ENCODE results near the gene VRK2. TPM values are rescaled to one million over a fixed set of nuclear protein-coding genes. Genes with fewer than 3 reads are reported as not detected.

The VRK2 gene
- total RNA-seq, 1 donor from 2014 or later = 27.3 TPM

DNA sequence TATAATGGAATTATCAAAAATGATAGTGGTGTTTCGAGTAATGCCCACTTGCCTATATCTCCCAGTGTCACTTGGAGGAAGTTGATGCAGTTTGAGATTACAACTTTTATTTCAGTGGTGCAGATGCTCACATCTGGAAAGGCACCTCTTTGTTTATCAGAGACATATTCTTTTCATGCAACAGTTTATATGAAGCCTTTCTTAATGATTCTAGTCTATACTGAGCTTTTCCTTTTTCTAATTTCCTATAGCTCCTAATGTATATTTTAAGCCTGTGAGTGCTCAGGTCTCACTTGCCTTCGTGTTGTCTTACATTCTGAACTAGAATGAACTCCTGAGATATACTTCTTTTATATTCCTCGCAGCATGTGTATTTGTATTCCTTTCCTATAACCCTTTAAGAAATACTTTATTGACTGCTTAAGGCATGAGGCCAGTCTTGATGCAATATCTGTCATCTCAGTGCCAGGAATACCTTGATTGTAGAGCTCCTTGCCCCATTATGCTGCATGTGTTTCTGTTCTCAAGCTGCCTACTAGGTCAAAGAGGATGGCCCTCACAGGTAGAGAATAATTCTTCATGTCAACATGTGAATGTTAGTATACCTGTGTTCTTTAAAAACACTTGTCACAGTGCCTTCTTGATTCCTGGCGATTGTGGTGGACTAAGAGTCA lies 52.6 kb downstream of the VRK2 start:
- TF ChIP-seq, protein P1, sequence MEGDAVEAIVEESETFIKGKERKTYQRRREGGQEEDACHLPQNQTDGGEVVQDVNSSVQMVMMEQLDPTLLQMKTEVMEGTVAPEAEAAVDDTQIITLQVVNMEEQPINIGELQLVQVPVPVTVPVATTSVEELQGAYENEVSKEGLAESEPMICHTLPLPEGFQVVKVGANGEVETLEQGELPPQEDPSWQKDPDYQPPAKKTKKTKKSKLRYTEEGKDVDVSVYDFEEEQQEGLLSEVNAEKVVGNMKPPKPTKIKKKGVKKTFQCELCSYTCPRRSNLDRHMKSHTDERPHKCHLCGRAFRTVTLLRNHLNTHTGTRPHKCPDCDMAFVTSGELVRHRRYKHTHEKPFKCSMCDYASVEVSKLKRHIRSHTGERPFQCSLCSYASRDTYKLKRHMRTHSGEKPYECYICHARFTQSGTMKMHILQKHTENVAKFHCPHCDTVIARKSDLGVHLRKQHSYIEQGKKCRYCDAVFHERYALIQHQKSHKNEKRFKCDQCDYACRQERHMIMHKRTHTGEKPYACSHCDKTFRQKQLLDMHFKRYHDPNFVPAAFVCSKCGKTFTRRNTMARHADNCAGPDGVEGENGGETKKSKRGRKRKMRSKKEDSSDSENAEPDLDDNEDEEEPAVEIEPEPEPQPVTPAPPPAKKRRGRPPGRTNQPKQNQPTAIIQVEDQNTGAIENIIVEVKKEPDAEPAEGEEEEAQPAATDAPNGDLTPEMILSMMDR (IDR thresholded peaks at IDR 0.05; ENCODE audit: insufficient read depth, low read length, poor library complexity, severe bottlenecking) = no peak
- Histone ChIP-seq H3K36me3 (ENCODE audit: control insufficient read depth, insufficient read depth, low read length) (no peaks in the 10 kb centered on the region), H3K4me3 (ENCODE audit: low read depth, low read length) (no peak overlapping the region), H3K27me3 (ENCODE audit: control insufficient read depth, insufficient read depth, low read length) (no peaks in the 10 kb centered on the region)
- no peak for DNase-seq (ENCODE audit: low read depth)

DNA sequence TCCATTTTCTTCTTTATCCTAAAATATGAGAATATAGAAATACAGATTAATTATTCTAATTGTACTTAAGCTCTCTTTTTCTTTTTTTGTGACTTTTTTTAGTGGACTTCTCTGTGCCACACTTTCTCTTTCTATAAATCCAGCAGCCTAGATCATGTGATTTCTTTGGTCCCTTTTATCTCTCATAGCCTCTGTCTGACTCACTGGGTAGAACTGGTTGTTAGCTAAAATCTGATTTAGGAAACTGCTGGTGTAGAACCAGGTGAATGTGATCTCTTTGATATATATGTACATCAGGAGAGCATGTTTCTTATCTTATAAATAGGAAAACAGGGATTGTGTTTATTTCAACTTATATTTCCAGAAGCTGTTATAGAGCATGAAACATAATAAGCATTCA lies 54.9 kb downstream of the VRK2 start:
- no peaks in the 10 kb centered on the region for H3K36me3 ChIP-seq (ENCODE audit: control insufficient read depth, insufficient read depth, low read length)
- TF ChIP-seq, protein P1 (IDR thresholded peaks at IDR 0.05; ENCODE audit: insufficient read depth, low read length, poor library complexity, severe bottlenecking) = no peak
- DNase-seq (ENCODE audit: low read depth) = no peak
- H3K27me3 ChIP-seq (ENCODE audit: control insufficient read depth, insufficient read depth, low read length) = no peaks in the 10 kb centered on the region
- H3K4me3 ChIP-seq (ENCODE audit: low read depth, low read length) = no peak overlapping the region

DNA sequence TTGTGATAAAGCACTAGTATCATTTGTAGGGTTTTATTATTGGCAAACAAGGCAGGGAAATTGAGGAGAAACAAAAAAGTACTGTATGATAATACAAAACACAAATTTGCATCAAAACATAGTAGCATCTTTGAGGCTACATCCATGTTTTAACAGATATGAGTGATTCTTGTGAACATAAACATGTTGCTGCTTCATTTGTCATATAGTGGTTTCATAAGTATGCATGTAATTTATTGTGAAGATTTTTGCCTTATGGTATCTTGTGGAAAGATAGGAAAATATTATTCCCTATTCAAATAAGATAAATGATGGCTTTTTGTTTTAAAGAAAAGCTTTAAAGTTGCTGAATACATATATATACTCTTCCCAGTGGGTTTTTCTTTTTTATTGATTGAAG lies 60.3 kb downstream of the VRK2 start:
- TF ChIP-seq, protein P1 (IDR thresholded peaks at IDR 0.05; ENCODE audit: insufficient read depth, low read length, poor library complexity, severe bottlenecking) = no peak
- no peaks in the 10 kb centered on the region for H3K36me3 ChIP-seq (ENCODE audit: control insufficient read depth, insufficient read depth, low read length)
- no peak for DNase-seq (ENCODE audit: low read depth)
- no peaks in the 10 kb centered on the region for H3K27me3 ChIP-seq (ENCODE audit: control insufficient read depth, insufficient read depth, low read length)
- H3K4me3 ChIP-seq (ENCODE audit: low read depth, low read length) = no peak overlapping the region

DNA sequence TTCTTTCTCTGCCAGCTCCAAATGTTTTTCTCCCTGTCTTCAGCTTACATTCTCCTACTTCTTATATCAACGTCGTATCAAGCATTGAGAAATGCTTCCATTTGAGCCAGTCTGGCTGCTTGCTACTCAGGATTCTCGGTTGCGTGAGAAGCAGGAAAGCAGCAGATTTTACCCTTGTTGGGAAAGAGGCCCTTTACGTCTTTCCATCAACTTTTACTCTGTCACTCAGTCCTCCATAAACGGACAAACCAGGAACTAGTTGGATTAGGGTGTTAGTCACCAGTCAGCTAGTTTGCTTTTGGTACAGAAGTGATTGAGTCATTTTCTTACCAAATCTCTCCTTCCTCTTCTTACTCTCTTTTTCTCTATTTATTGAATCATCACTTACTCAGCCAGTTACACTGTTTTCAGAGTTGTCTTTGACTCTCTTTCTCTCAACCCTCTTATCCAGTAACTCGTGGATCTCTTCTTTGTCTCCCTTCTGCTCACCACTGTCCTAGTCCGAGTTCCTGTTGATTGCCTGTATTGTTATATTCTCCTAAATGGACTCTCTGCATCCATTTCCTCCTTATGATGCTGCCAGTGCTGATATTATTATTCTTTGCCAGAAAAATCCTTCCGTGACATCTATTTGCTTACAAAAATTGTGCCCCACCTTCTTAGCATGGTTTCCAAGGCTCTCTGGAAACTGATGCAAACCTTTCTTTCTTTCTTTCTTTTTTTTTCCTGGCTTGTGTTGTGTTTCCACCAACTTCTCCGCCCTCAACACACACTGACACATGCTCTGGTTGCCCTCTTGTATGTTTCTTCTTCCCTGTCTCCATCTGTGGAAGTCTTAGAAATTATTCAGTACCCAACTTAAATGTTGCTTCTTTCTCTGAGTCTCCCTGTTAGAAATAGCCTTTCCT lies 61.5 kb downstream of the VRK2 start:
- Histone ChIP-seq H3K27me3 (ENCODE audit: control insufficient read depth, insufficient read depth, low read length) (no peaks in the 10 kb centered on the region), H3K4me3 (ENCODE audit: low read depth, low read length) (no peak overlapping the region), H3K36me3 (ENCODE audit: control insufficient read depth, insufficient read depth, low read length) (no peaks in the 10 kb centered on the region)
- TF ChIP-seq, protein P1 (IDR thresholded peaks at IDR 0.05; ENCODE audit: insufficient read depth, low read length, poor library complexity, severe bottlenecking) = no peak
- DNase-seq (ENCODE audit: low read depth) = peak; percentile 61

DNA sequence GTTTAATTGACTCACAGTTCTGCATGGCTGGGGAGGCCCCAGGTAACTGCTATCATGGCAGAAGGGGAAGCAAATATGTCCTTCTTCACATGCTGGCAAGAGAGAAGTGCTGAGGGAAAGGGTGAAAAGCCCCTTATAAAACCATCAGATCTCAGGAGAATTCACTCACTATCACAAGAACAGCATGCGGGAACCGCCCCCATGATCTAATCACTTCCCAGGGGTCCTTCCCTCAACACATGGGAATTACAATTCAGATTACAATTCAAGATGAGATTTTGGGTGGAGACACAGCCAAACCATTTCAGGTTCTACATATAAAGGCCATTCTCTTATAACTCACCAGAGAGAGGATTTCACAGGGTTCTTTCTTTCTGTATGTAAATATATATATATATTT lies 62.9 kb downstream of the VRK2 start:
- TF ChIP-seq, protein P1 (IDR thresholded peaks at IDR 0.05; ENCODE audit: insufficient read depth, low read length, poor library complexity, severe bottlenecking) = no peak
- DNase-seq (ENCODE audit: low read depth) = no peak

More for the DNA sequence above, 62.9 kb downstream of the VRK2 start:
- H3K36me3 ChIP-seq (ENCODE audit: control insufficient read depth, insufficient read depth, low read length) = no peaks in the 10 kb centered on the region
- no peak overlapping the region for H3K4me3 ChIP-seq (ENCODE audit: low read depth, low read length)
- H3K27me3 ChIP-seq (ENCODE audit: control insufficient read depth, insufficient read depth, low read length) = no peaks in the 10 kb centered on the region

All from kidney epithelial cell (primary cell).